Adrenal gland (tissue), 12 donors: ENCODE data around the gene CDHR1. TPM values are rescaled to one million over a fixed set of nuclear protein-coding genes. Genes with fewer than 3 reads are reported as not detected.

Experiments
- DNase-seq, 7 donors: peaks; one replicate each; pipeline ENCODE4 v3.0.0-alpha.2; 2019 to 2020
- H3K27ac ChIP-seq, 5 donors: fragments of 200-600 bp; sonication (generic) in 4 of 5; 1 replicate in 3 of 5; 2 replicates in 2 of 5; pipeline versions ENCODE4 v1.5.1 to v1.8.0; 2016 to 2020; ENCODE audit warnings: mild to moderate bottlenecking in 1 of 5
- H3K27me3 ChIP-seq: fragments of 200-600 bp; 2 replicates; pipeline ENCODE4 v1.8.0; 2021
- H3K36me3 ChIP-seq, 2 donors: fragments of 200-600 bp; replicated peaks in 1 of 2; 1 replicate in 1 of 2; 2 replicates in 1 of 2; pipeline versions ENCODE4 v1.5.1 to v1.8.0; 2018 to 2022
- H3K4me1 ChIP-seq, 2 donors: fragments of 200-600 bp; replicated peaks in 1 of 2; 1 replicate in 1 of 2; 2 replicates in 1 of 2; pipeline versions ENCODE4 v1.5.1 to v1.8.0; 2018 to 2021
- H3K4me3 ChIP-seq, 4 donors: fragments of 200-600 bp; sonication (generic) in 3 of 4; one replicate each; pipeline ENCODE4 v1.5.1; 2016 to 2018
- H3K9me3 ChIP-seq, 3 donors: fragments of 200-600 bp; sonication (generic) in 1 of 3; replicated peaks in 1 of 3; 1 replicate in 2 of 3; 2 replicates in 1 of 3; pipeline versions ENCODE4 v1.5.1 to v1.8.0; 2016 to 2021
- CTCF ChIP-seq, 6 experiments: fragments of 450-650 bp in 4 of 6; fragments of 200-600 bp in 2 of 6; sonication (generic) in 1 of 6; IDR thresholded peaks; 1 replicate in 5 of 6; 2 replicates in 1 of 6; pipeline versions ENCODE4 v1.5.1 to v1.8.0; 2016 to 2021; ENCODE audit warnings: antibody characterized with exemption in 6 of 6, mild to moderate bottlenecking in 2 of 6, moderate library complexity in 1 of 6
- POLR2A ChIP-seq, 2 donors: fragments of 450-650 bp; IDR thresholded peaks; one replicate each; pipeline ENCODE4 v1.6.1; 2017; ENCODE audit warnings: antibody characterized with exemption in 2 of 2, mild to moderate bottlenecking in 2 of 2, moderate library complexity in 1 of 2
- WGBS, 4 donors: extraction: QIAGEN DNeasy Blood & Tissue Kit in 2 of 4; methylation state at CpG; one replicate each; pipeline versions ENCODE4 v1.1.5 to v1.1.7; 2013 to 2017; 5-methylcytosine and 5-hydroxymethylcytosine counted together
- intact Hi-C, 2 donors: fragments of 100-400 bp; cut with DNase I; formaldehyde crosslinking; loops; one replicate each; pipeline versions ENCODE4 v1.14.1 to v1.15.0; 2022 to 2023
- polyA plus RNA-seq, 3 donors: library from polyadenylated mRNA; stranded (reverse); fragments of 200-250 nt in 2 of 3; fragments of 350-450 nt in 1 of 3; fragmentation: Illumina TruSeq in 1 of 3; extraction: RNeasy Lipid Tissue Mini Kit (QIAGEN cat#74804) in 1 of 3; gene quantifications; one replicate each; pipeline ENCODE4 v1.2.3, GENCODE V29; 2013 to 2014
- total RNA-seq, 9 donors: library from RNA; depleted of rRNA in 4 of 9; stranded (reverse); fragments of >200 nt in 4 of 9; fragments of 120-200 nt in 1 of 9; fragmentation: NEBNext Ultra II Directional in 1 of 9; extraction: Animal tissue kit (Norgen Biotek cat#: 25700) in 1 of 9; gene quantifications; one replicate each; pipeline versions ENCODE4 v1.1.0 to v1.2.4, GENCODE V29; 2013 to 2023
- donor health status: healthy with polysubstance abuse.
- donor health status: Bipolar disorder and iron deficiency.
- donor health status: DM: yes; HTN: yes; CAD: no.
- donor health status: DM: no; HTN: no; CAD: no.
- donor health status: DM: no; HTN: no; CAD: no.
- donor health status: DM: yes; HTN: yes; CAD: no.

The CDHR1 gene
- total and polyA plus RNA-seq, 12 donors: 0.09 to 7.7 (median 0.47) TPM

GRCh38 chr10:84236807-84237198 lies 42.5 kb downstream of the CDHR1 start:
- Histone ChIP-seq H3K9me3 (no peaks in the 10 kb centered on the region), H3K27ac (no peak overlapping the region), H3K4me3 (no peak overlapping the region), H3K4me1 (no peaks in the 10 kb centered on the region), H3K27me3 (no peaks in the 10 kb centered on the region), H3K36me3 (no peaks in the 10 kb centered on the region)
- intact Hi-C loops: no loop called here
- TF ChIP-seq CTCF (IDR thresholded peaks at IDR 0.05): no peak
- no peak for TF ChIP-seq POLR2A (IDR thresholded peaks at IDR 0.05)
- 85 to 90% (median 87%) methylated on average over 6 of the region's 6 CpGs for WGBS, 4 donors
- no peak for DNase-seq

GRCh38 chr10:84237199-84238051 lies 43.1 kb downstream of the CDHR1 start:
- no peaks in the 10 kb centered on the region for H3K9me3 ChIP-seq

GRCh38 chr10:84238909-84239308 lies 44.6 kb downstream of the CDHR1 start:
- 82 to 90% (median 87%) methylated on average over 3 of the region's 3 CpGs for WGBS, 4 donors
- Histone ChIP-seq H3K4me3 (no peak overlapping the region), H3K4me1 (no peaks in the 10 kb centered on the region), H3K27me3 (no peaks in the 10 kb centered on the region), H3K9me3 (no peaks in the 10 kb centered on the region), H3K27ac (no peak overlapping the region), H3K36me3 (no peaks in the 10 kb centered on the region)
- DNase-seq: no peak
- intact Hi-C loops: no loop called here
- no peak for TF ChIP-seq POLR2A (IDR thresholded peaks at IDR 0.05)
- TF ChIP-seq CTCF (IDR thresholded peaks at IDR 0.05): no peak

More at GRCh38 chr10:84237199-84238051, 43.1 kb downstream of the CDHR1 start:
- no peak for DNase-seq
- Histone ChIP-seq H3K27ac (no peak overlapping the region), H3K27me3 (no peaks in the 10 kb centered on the region), H3K4me1 (no peaks in the 10 kb centered on the region), H3K36me3 (no peaks in the 10 kb centered on the region), H3K4me3 (no peak overlapping the region)
- intact Hi-C loops: no loop called here
- TF ChIP-seq CTCF (IDR thresholded peaks at IDR 0.05): no peak
- TF ChIP-seq POLR2A (IDR thresholded peaks at IDR 0.05): no peak
- WGBS, 4 donors: 49 to 81% (median 62%) methylated on average over 11 to 52 of the region's 52 CpGs

GRCh38 chr10:84241185-84241790 lies 47.0 kb downstream of the CDHR1 start, which contains the start of gene LRIT1:
LRIT1 (minus strand) TSS chr10:84241546; CDS start chr10:84241439, 107 bp downstream.
- 86 to 92% (median 90%) methylated on average over 7 to 13 of the region's 13 CpGs for WGBS, 4 donors
- H3K27ac ChIP-seq: no peak within 1 kb of the TSS
- H3K4me1 ChIP-seq: no peaks in the 10 kb centered on the region
- intact Hi-C loops: no loop called here
- no peak for DNase-seq
- H3K27me3 ChIP-seq: no peaks in the 10 kb centered on the region
- no peaks in the 10 kb centered on the region for H3K9me3 ChIP-seq
- H3K36me3 ChIP-seq: no peaks in the 10 kb centered on the region
- no peak within 1 kb of the TSS for H3K4me3 ChIP-seq
- TF ChIP-seq CTCF (IDR thresholded peaks at IDR 0.05) (no peak), POLR2A (IDR thresholded peaks at IDR 0.05) (no peak)
